ENCODE measurements around the gene DENND2A.

DNA sequence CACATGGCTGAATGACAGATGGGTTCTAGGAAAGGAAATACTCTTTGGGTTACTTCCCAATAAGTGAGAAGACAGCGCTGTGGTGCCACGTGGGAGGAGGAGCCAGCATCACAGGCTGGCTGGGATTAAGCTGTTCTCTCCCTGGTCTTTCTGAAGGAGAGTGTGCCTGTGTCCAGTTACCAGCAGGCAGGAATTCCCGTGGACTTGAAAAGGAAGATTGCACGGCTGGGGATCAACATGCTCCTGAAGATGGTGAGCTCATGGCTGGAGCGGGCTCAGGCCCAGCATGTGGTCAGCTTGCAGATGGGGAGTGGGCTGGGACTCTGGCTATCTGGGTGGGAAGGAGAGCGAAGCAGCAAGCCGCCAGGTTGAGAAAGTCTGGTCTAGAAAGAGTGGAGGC is 40.3 kb upstream of the DENND2A start:
- TF ChIP-seq, protein P1, sequence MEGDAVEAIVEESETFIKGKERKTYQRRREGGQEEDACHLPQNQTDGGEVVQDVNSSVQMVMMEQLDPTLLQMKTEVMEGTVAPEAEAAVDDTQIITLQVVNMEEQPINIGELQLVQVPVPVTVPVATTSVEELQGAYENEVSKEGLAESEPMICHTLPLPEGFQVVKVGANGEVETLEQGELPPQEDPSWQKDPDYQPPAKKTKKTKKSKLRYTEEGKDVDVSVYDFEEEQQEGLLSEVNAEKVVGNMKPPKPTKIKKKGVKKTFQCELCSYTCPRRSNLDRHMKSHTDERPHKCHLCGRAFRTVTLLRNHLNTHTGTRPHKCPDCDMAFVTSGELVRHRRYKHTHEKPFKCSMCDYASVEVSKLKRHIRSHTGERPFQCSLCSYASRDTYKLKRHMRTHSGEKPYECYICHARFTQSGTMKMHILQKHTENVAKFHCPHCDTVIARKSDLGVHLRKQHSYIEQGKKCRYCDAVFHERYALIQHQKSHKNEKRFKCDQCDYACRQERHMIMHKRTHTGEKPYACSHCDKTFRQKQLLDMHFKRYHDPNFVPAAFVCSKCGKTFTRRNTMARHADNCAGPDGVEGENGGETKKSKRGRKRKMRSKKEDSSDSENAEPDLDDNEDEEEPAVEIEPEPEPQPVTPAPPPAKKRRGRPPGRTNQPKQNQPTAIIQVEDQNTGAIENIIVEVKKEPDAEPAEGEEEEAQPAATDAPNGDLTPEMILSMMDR (IDR thresholded peaks at IDR 0.05): no peak
- TF ChIP-seq POLR2A (IDR thresholded peaks at IDR 0.05): no peak
